Common myeloid progenitor, CD34-positive (primary cell): ENCODE data around the gene NRG3. TPM values are rescaled to one million over a fixed set of nuclear protein-coding genes. Genes with fewer than 3 reads are reported as not detected.
A peak's percentile ranks its signal among the peaks of the same experiment; 100 is the strongest.

Source experiments
- CTCF ChIA-PET: fragments of 350-600 bp; sonication (Branson Sonifier 250); formaldehyde crosslinking; loops from one replicate; lab custom pipeline; 2021; ENCODE audit warnings: antibody characterized with exemption; lab: Charles Lee
- POLR2A ChIA-PET: fragments of 350-600 bp; sonication (Branson Sonifier 250); formaldehyde crosslinking; loops from one replicate; lab custom pipeline; 2021; ENCODE audit warnings: antibody characterized with exemption; lab: Charles Lee
- DNase-seq, 3 donors: peaks; one replicate each; pipeline versions ENCODE4 v3.0.0 to v3.0.0-alpha.2; 2013
- H3K27ac ChIP-seq, 2 experiments: 1 replicate in 1 of 2; 2 replicates in 1 of 2; pipeline ENCODE4 v1.7.0; 2013; ENCODE audit warnings: inconsistent platforms in 2 of 2, low read length in 2 of 2, mild to moderate bottlenecking in 2 of 2, low read depth in 1 of 2, moderate library complexity in 1 of 2; ENCODE audit not compliant: severe bottlenecking in 2 of 2, insufficient read depth in 1 of 2, poor library complexity in 1 of 2
- H3K27me3 ChIP-seq, 5 experiments: replicated peaks in 2 of 5; 1 replicate in 3 of 5; 2 replicates in 2 of 5; pipeline versions ENCODE4 v1.6.1 to v1.7.0; 2013; ENCODE audit warnings: low read length in 4 of 5, mild to moderate bottlenecking in 2 of 5, moderate library complexity in 2 of 5, inconsistent platforms in 1 of 5; ENCODE audit not compliant: insufficient read depth in 5 of 5, control insufficient read depth in 4 of 5
- H3K36me3 ChIP-seq, 4 experiments: 1 replicate in 2 of 4; 2 replicates in 2 of 4; pipeline versions ENCODE4 v1.6.1 to v1.7.0; 2013; ENCODE audit warnings: low read length in 3 of 4, control low read depth in 1 of 4, mild to moderate bottlenecking in 1 of 4; ENCODE audit not compliant: control insufficient read depth in 4 of 4, insufficient read depth in 4 of 4
- H3K4me1 ChIP-seq, 4 experiments: 1 replicate in 3 of 4; 2 replicates in 1 of 4; pipeline versions ENCODE4 v1.6.1 to v1.7.1; 2013; ENCODE audit warnings: low read length in 3 of 4, mild to moderate bottlenecking in 3 of 4, control low read depth in 1 of 4, inconsistent platforms in 1 of 4, moderate library complexity in 1 of 4; ENCODE audit not compliant: control insufficient read depth in 4 of 4, insufficient read depth in 4 of 4; ENCODE audit errors: control extremely low read depth in 1 of 4
- H3K4me3 ChIP-seq, 7 experiments: 1 replicate in 4 of 7; 2 replicates in 3 of 7; pipeline versions ENCODE4 v1.5.1 to v1.7.0; 2013; ENCODE audit warnings: mild to moderate bottlenecking in 7 of 7, low read length in 6 of 7, moderate library complexity in 6 of 7, inconsistent platforms in 2 of 7, low read depth in 2 of 7, control low read depth in 1 of 7; ENCODE audit not compliant: insufficient read depth in 4 of 7, control insufficient read depth in 1 of 7; ENCODE audit errors: extremely low read depth in 1 of 7
- H3K9me3 ChIP-seq, 5 experiments: 1 replicate in 4 of 5; 2 replicates in 1 of 5; pipeline versions ENCODE4 v1.6.1 to v1.7.1; 2013; ENCODE audit warnings: low read length in 4 of 5, mild to moderate bottlenecking in 2 of 5, inconsistent platforms in 1 of 5, low read depth in 1 of 5, moderate library complexity in 1 of 5; ENCODE audit not compliant: control insufficient read depth in 4 of 5, insufficient read depth in 2 of 5; ENCODE audit errors: control extremely low read depth in 1 of 5
- WGBS: methylation state at CpG from one replicate; pipeline ENCODE4 v1.1.5; 2013; ENCODE audit not compliant: insufficient coverage; 5-methylcytosine and 5-hydroxymethylcytosine counted together
- polyA plus RNA-seq: library from polyadenylated mRNA; unstranded; fragments of 120-200 nt; gene quantifications from one replicate; pipeline ENCODE4 v1.2.1, GENCODE V29; 2013

The NRG3 gene
- not detected for polyA plus RNA-seq

DNA sequence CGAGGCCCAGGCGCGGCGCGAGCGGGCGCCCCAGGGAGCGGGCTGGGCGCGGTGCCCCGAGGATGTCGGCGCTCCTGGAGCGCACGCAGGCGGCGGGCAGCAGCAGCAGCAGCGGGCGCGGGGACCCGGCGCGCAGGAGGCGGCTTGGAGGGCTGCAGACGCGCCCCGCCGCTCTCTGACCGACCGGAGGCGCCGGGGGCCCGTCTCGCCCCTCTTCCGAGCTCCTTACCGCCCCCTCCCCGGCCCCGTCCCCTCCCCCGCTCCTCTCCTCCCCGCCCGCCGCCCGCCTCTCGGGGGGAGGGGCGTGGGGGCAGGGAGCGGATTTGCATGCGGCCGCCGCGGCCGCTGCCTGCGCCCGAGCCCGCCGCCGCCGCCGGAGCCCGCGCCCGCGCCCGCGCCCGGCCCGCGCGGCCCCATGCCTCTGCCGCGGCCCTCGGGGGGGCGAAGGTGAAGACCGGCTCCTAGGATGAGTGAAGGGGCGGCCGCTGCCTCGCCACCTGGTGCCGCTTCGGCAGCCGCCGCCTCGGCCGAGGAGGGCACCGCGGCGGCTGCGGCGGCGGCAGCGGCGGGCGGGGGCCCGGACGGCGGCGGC is at the start of gene NRG3:
NRG3 (plus strand) TSS at position 320 of the 592 bp plus-strand sequence.
- H3K27ac ChIP-seq, result no peak within 1 kb of the TSS
- H3K4me3 ChIP-seq, result peak within 1 kb of the TSS in 6 of 7 experiments; percentile 11 to 73 (median 52)
- WGBS, result under 1% methylated on average over 63 of the region's 95 CpGs
- POLR2A ChIA-PET, result no interaction called here
- CTCF ChIA-PET, result no interaction called here
- peaks cover 0 to 2% (median 0%) of the 10 kb centered on the region in 5 experiments for H3K9me3 ChIP-seq
- peaks cover 24 to 84% (median 30%) of the 10 kb centered on the region in 5 experiments for H3K27me3 ChIP-seq
- H3K4me1 ChIP-seq, result peaks cover 0 to 32% (median 15%) of the 10 kb centered on the region in 4 experiments
- no peaks in the 10 kb centered on the region for H3K36me3 ChIP-seq
- DNase-seq, result peak in 2 of 3 donors; percentile 24 to 46

GRCh38 chr10:81828251-81828650 is 46.7 kb upstream of the NRG3 start:
- Histone ChIP-seq H3K27me3 (peaks cover 0 to 7% (median 4%) of the 10 kb centered on the region in 5 experiments), H3K27ac (no peak overlapping the region), H3K4me1 (no peaks in the 10 kb centered on the region), H3K36me3 (no peaks in the 10 kb centered on the region), H3K9me3 (no peaks in the 10 kb centered on the region), H3K4me3 (no peak overlapping the region)
- 100% methylated on average over 2 of the region's 4 CpGs for WGBS
- POLR2A ChIA-PET, result no interaction called here
- CTCF ChIA-PET, result no interaction called here
- no peak for DNase-seq

GRCh38 chr10:81831060-81831459 is 43.9 kb upstream of the NRG3 start:
- no peaks in the 10 kb centered on the region for H3K4me1 ChIP-seq
- POLR2A ChIA-PET, result no interaction called here
- H3K36me3 ChIP-seq, result no peaks in the 10 kb centered on the region

DNA sequence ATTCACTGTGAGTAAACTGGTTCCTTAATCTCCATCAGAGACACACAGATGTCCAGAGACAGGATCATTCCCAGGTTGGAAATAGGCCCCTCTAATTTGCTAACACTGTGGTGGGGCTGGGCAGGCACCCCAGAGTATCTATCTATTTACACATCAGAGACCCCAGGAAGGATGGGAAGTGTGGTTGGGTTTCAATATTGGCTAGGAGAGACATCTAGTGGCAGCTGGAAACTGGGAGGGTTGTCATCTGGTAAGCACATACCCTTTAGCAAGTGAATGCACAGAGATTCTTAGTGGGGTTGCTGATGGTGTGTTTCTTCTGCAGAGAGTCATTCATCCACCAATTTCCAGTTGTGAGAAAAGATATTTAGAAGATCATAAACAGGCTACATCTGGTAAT is 36.0 kb upstream of the NRG3 start:
- H3K9me3 ChIP-seq, result no peaks in the 10 kb centered on the region
- H3K36me3 ChIP-seq, result no peaks in the 10 kb centered on the region
- DNase-seq, result peak in 2 of 3 donors; percentile 1 to 12
- no peak overlapping the region for H3K4me3 ChIP-seq
- no peaks in the 10 kb centered on the region for H3K4me1 ChIP-seq
- H3K27me3 ChIP-seq, result peaks cover 0 to 19% (median 4%) of the 10 kb centered on the region in 5 experiments
- no peak overlapping the region for H3K27ac ChIP-seq
- CTCF ChIA-PET, result no interaction called here
- POLR2A ChIA-PET, result no interaction called here

More at GRCh38 chr10:81831060-81831459, 43.9 kb upstream of the NRG3 start:
- CTCF ChIA-PET, result no interaction called here
- Histone ChIP-seq H3K27ac (no peak overlapping the region), H3K9me3 (no peaks in the 10 kb centered on the region), H3K4me3 (no peak overlapping the region), H3K27me3 (peaks cover 0 to 9% (median 4%) of the 10 kb centered on the region in 5 experiments)
- WGBS, result 98% methylated on average over 10 of the region's 15 CpGs
- no peak for DNase-seq

DNA sequence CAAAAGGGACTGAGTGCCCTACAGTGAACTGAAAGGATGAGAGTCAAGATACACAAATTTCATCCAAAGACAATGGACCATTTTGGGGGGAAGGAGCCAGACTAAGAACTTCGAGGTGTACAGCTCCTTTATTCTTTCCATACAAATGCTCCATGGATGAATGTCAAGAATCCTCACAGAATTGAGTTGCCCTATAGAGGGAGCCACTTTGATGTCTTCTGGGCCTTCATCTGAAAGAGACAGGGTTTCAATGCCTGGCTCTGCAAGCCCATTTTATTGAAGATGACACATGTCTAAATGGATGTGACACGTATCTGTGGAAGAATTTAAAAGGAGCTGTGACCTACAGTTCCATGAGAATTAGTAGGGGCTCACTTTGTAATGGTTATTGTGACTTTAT is 32.0 kb upstream of the NRG3 start:
- Histone ChIP-seq H3K9me3 (no peaks in the 10 kb centered on the region), H3K4me1 (no peaks in the 10 kb centered on the region), H3K36me3 (no peaks in the 10 kb centered on the region), H3K27me3 (peaks cover 0 to 15% (median 6%) of the 10 kb centered on the region in 5 experiments), H3K4me3 (no peak overlapping the region), H3K27ac (no peak overlapping the region)
- no peak for DNase-seq
- CTCF ChIA-PET, result no interaction called here
- POLR2A ChIA-PET, result no interaction called here
- 100% methylated on average over 1 of the region's 2 CpGs for WGBS

GRCh38 chr10:81847675-81848074 is 27.3 kb upstream of the NRG3 start:
- ChIA-PET POLR2A (no interaction called here), CTCF (no interaction called here)
- DNase-seq, result no peak
- 80% methylated on average over 1 of the region's 2 CpGs for WGBS
- Histone ChIP-seq H3K27ac (no peak overlapping the region), H3K9me3 (no peaks in the 10 kb centered on the region), H3K4me1 (no peaks in the 10 kb centered on the region), H3K36me3 (no peaks in the 10 kb centered on the region), H3K4me3 (no peak overlapping the region), H3K27me3 (peaks cover 0 to 7% (median 3%) of the 10 kb centered on the region in 5 experiments)

GRCh38 chr10:81848514-81848913 is 26.5 kb upstream of the NRG3 start:
- Histone ChIP-seq H3K27me3 (peaks cover 0 to 7% (median 3%) of the 10 kb centered on the region in 5 experiments), H3K4me3 (no peak overlapping the region), H3K27ac (no peak overlapping the region), H3K36me3 (no peaks in the 10 kb centered on the region), H3K4me1 (no peaks in the 10 kb centered on the region), H3K9me3 (no peaks in the 10 kb centered on the region)
- ChIA-PET POLR2A (no interaction called here), CTCF (no interaction called here)
- 0% methylated on average over 1 of the region's 4 CpGs for WGBS
- DNase-seq, result no peak
